ENCODE measurements around the gene SPPL2C. TPM values are rescaled to one million over a fixed set of nuclear protein-coding genes. Genes with fewer than 3 reads are reported as not detected.

Gene SPPL2C
- total RNA-seq, 1 donor from 2014 or later = not detected

DNA sequence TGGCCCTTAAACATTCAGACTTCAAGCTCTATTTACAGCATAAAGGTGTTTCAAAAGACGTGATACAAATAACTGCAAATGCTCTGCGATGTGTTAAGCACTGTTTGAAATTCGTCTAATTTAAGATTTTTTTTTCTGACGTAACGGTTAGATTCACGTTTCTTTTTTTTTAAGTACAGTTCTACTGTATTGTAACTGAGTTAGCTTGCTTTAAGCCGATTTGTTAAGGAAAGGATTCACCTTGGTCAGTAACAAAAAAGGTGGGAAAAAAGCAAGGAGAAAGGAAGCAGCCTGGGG lies 49.0 kb downstream of the SPPL2C start:
- TF ChIP-seq, protein P1, sequence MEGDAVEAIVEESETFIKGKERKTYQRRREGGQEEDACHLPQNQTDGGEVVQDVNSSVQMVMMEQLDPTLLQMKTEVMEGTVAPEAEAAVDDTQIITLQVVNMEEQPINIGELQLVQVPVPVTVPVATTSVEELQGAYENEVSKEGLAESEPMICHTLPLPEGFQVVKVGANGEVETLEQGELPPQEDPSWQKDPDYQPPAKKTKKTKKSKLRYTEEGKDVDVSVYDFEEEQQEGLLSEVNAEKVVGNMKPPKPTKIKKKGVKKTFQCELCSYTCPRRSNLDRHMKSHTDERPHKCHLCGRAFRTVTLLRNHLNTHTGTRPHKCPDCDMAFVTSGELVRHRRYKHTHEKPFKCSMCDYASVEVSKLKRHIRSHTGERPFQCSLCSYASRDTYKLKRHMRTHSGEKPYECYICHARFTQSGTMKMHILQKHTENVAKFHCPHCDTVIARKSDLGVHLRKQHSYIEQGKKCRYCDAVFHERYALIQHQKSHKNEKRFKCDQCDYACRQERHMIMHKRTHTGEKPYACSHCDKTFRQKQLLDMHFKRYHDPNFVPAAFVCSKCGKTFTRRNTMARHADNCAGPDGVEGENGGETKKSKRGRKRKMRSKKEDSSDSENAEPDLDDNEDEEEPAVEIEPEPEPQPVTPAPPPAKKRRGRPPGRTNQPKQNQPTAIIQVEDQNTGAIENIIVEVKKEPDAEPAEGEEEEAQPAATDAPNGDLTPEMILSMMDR (IDR thresholded peaks at IDR 0.05; ENCODE audit: insufficient read depth, low read length, poor library complexity, severe bottlenecking) = no peak
- peak overlapping the region; percentile 49 for H3K4me3 ChIP-seq (ENCODE audit: low read depth, low read length)
- no peak for DNase-seq (ENCODE audit: low read depth)
- peaks cover 44% of the 10 kb centered on the region for H3K27me3 ChIP-seq (ENCODE audit: control insufficient read depth, insufficient read depth, low read length)
- no peaks in the 10 kb centered on the region for H3K36me3 ChIP-seq (ENCODE audit: control insufficient read depth, insufficient read depth, low read length)

DNA sequence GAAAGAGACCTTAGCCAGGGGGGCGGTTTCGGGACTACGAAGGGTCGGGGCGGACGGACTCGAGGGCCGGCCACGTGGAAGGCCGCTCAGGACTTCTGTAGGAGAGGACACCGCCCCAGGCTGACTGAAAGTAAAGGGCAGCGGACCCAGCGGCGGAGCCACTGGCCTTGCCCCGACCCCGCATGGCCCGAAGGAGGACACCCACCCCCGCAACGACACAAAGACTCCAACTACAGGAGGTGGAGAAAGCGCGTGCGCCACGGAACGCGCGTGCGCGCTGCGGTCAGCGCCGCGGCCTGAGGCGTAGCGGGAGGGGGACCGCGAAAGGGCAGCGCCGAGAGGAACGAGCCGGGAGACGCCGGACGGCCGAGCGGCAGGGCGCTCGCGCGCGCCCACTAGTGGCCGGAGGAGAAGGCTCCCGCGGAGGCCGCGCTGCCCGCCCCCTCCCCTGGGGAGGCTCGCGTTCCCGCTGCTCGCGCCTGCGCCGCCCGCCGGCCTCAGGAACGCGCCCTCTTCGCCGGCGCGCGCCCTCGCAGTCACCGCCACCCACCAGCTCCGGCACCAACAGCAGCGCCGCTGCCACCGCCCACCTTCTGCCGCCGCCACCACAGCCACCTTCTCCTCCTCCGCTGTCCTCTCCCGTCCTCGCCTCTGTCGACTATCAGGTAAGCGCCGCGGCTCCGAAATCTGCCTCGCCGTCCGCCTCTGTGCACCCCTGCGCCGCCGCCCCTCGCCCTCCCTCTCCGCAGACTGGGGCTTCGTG lies 49.5 kb downstream of the SPPL2C start, which contains the start of gene MAPT:
Gene MAPT, plus strand, starts transcription at position 533 of the 763 bp plus-strand sequence. CDS start 67,784 bp downstream, outside the sequence.
- Histone ChIP-seq H3K36me3 (ENCODE audit: control insufficient read depth, insufficient read depth, low read length) (no peaks in the 10 kb centered on the region), H3K4me3 (ENCODE audit: low read depth, low read length) (peak within 1 kb of the TSS; percentile 53), H3K27me3 (ENCODE audit: control insufficient read depth, insufficient read depth, low read length) (peaks cover 48% of the 10 kb centered on the region)
- peak; percentile 34 for DNase-seq (ENCODE audit: low read depth)
- TF ChIP-seq, protein P1 (IDR thresholded peaks at IDR 0.05; ENCODE audit: insufficient read depth, low read length, poor library complexity, severe bottlenecking) = peak; percentile 34

DNA sequence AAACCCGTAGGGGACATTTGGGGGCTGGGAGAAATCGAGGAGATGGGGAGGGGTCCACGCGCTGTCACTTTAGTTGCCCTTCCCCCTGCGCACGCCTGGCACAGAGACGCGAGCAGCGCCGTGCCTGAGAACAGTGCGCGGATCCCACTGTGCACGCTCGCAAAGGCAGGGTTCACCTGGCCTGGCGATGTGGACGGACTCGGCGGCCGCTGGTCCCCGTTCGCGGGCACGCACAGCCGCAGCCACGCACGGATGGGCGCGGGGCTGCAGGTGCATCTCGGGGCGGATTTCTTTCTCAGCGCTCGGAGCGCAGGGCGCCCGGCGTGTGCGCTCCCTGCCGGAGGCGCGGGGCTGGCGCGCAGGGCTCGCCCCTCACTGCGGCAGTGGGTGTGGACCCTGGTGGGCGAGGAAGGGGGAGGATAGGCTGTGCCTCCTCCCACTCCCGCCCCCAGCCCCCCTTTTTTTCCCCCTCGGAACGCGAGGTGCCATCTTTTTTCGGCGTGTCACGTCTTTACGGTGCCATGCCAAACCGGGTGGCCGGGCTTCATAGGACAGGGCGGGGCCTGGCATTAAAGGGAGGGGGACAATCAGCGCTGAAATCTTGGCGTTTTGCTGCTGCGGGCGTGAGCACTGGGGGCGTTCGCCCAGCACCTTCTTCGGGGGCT lies 50.8 kb downstream of the SPPL2C start:
- H3K27me3 ChIP-seq (ENCODE audit: control insufficient read depth, insufficient read depth, low read length) = peaks cover 52% of the 10 kb centered on the region
- TF ChIP-seq, protein P1 (IDR thresholded peaks at IDR 0.05; ENCODE audit: insufficient read depth, low read length, poor library complexity, severe bottlenecking) = no peak
- H3K4me3 ChIP-seq (ENCODE audit: low read depth, low read length) = no peak overlapping the region
- H3K36me3 ChIP-seq (ENCODE audit: control insufficient read depth, insufficient read depth, low read length) = no peaks in the 10 kb centered on the region
- DNase-seq (ENCODE audit: low read depth) = no peak

DNA sequence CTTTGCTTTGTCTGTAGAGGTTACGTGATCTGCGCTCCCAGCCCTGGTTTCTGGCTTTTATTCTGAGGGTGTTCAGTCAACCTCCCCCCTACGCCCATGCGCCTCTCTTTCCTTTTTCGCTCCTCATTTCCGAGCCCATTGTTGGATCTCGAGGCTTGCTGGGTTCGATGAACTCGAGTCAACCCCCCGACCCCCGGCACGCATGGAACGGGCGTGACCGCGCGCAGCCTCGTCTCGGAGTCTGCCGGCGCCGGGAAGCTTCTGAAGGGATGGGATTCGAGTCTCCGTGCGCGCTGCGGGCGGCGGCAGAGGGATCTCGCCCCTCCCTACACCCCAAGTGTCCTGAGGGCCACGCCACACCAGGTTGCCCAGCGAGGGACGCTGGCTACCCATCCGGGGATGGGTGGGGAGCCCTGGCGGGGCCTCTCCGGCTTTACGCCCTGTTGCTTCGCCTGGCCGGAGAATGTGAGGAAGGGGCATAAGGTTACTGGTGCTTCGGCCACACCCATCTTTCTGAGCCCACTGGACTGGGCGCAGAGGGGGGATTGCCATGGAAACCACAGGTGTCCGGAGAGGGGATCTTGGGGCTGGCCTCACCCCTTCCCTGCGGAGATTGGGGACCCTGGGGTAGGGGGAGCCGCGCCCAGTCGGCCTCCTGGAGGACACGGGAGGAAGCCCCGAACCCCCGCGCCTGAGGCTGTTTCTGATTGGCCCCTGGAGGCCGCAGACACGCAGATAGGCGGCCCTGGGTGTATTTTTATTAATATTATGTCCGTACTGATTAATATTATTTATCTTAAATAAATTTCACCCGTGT lies 51.5 kb downstream of the SPPL2C start:
- Histone ChIP-seq H3K4me3 (ENCODE audit: low read depth, low read length) (no peak overlapping the region), H3K27me3 (ENCODE audit: control insufficient read depth, insufficient read depth, low read length) (peaks cover 54% of the 10 kb centered on the region), H3K36me3 (ENCODE audit: control insufficient read depth, insufficient read depth, low read length) (no peaks in the 10 kb centered on the region)
- DNase-seq (ENCODE audit: low read depth) = no peak
- TF ChIP-seq, protein P1 (IDR thresholded peaks at IDR 0.05; ENCODE audit: insufficient read depth, low read length, poor library complexity, severe bottlenecking) = no peak

Other genes starting within 250 kb of the SPPL2C start
- gene CRHR1, start 60.6 kb upstream of the SPPL2C start, total RNA-seq = not detected in 2 replicates
- 0.25 and 1.0 TPM in 2 replicates for gene MAPT, start 49.7 kb downstream of the SPPL2C start, total RNA-seq
- gene STH, start 154.4 kb downstream of the SPPL2C start, total RNA-seq = not detected in 2 replicates